AG09319 (cell line): ENCODE results near the gene GALNT11.
"Not testable (repeated sequence)": the region's sequence is repeated elsewhere in the genome, so short reads cannot be mapped to it uniquely, and the experiment has no call there.

Experiments
- DNase-seq: peaks from one replicate; pipeline ENCODE4 v3.0.0-alpha.2; 2010; ENCODE audit warnings: low read depth; ENCODE audit errors: extremely low read depth
- CTCF ChIP-seq: IDR thresholded peaks from 2 replicates; pipeline ENCODE4 v1.5.1; 2011; ENCODE audit warnings: low read depth, mild to moderate bottlenecking, inconsistent platforms, low read length, moderate library complexity

GALNT11 gene

GRCh38 chr7:152074673-152075072 is 49.2 kb downstream of the GALNT11 start:
- DNase-seq: no peak
- TF ChIP-seq CTCF: no peak

GRCh38 chr7:152075379-152075778 is 49.9 kb downstream of the GALNT11 start:
- DNase-seq: not testable (repeated sequence)

- no peak; the same call in 1 of the 2 replicates for TF ChIP-seq CTCF
- DNase-seq: no peak
These were observed 50.9 kb downstream of the GALNT11 start for GRCh38 chr7:152076324-152076821.

GRCh38 chr7:152076940-152077933 is 51.8 kb downstream of the GALNT11 start:
- no peak for TF ChIP-seq CTCF
- DNase-seq: no peak

GRCh38 chr7:152078025-152078424 is 52.6 kb downstream of the GALNT11 start:
- TF ChIP-seq CTCF: no peak
- DNase-seq: no peak

GRCh38 chr7:152078786-152079185 is 53.3 kb downstream of the GALNT11 start:
- no peak for DNase-seq
- no peak for TF ChIP-seq CTCF

GRCh38 chr7:152081088-152081487 is 55.6 kb downstream of the GALNT11 start:
- no peak for TF ChIP-seq CTCF
- no peak for DNase-seq

- DNase-seq: not testable (repeated sequence)
These were observed 56.7 kb downstream of the GALNT11 start for GRCh38 chr7:152082073-152082721.
